ENCODE results near the gene CDH13.

Gene CDH13

GRCh38 chr16:82628711-82629110, 1.9 kb downstream of the CDH13 start:
- H3K4me1 ChIP-seq (ENCODE audit: control insufficient read depth, insufficient read depth, low read length): peaks cover 36% of the 10 kb centered on the region
- H3K36me3 ChIP-seq (ENCODE audit: control insufficient read depth, insufficient read depth, low read length, severe bottlenecking): no peaks in the 10 kb centered on the region
- no peaks in the 10 kb centered on the region for H3K9me3 ChIP-seq (ENCODE audit: control insufficient read depth, low read length)
- no peak for DNase-seq (ENCODE audit: low read depth)
- H3K4me3 ChIP-seq (ENCODE audit: low read length): peak overlapping the region; percentile 79
- H3K27me3 ChIP-seq (replicated peaks; ENCODE audit: control insufficient read depth, insufficient read depth, low read length): peaks cover 18% of the 10 kb centered on the region
- H3K9ac ChIP-seq (ENCODE audit: low read length): peak overlapping the region; percentile 35

GRCh38 chr16:82629441-82630027, 2.8 kb downstream of the CDH13 start:
- H3K9ac ChIP-seq (ENCODE audit: low read length): peak overlapping the region; percentile 35
- no peaks in the 10 kb centered on the region for H3K9me3 ChIP-seq (ENCODE audit: control insufficient read depth, low read length)
- H3K27me3 ChIP-seq (replicated peaks; ENCODE audit: control insufficient read depth, insufficient read depth, low read length): peaks cover 11% of the 10 kb centered on the region
- H3K4me1 ChIP-seq (ENCODE audit: control insufficient read depth, insufficient read depth, low read length): peaks cover 36% of the 10 kb centered on the region
- H3K4me3 ChIP-seq (ENCODE audit: low read length): peak overlapping the region; percentile 79
- H3K36me3 ChIP-seq (ENCODE audit: control insufficient read depth, insufficient read depth, low read length, severe bottlenecking): no peaks in the 10 kb centered on the region
- peak; percentile 74 for DNase-seq (ENCODE audit: low read depth)

- peak; percentile 36 for DNase-seq (ENCODE audit: low read depth)
- no peak overlapping the region for H3K4me3 ChIP-seq (ENCODE audit: low read length)
- H3K9me3 ChIP-seq (ENCODE audit: control insufficient read depth, low read length): no peaks in the 10 kb centered on the region
- peaks cover 36% of the 10 kb centered on the region for H3K4me1 ChIP-seq (ENCODE audit: control insufficient read depth, insufficient read depth, low read length)
- peaks cover 5% of the 10 kb centered on the region for H3K27me3 ChIP-seq (replicated peaks; ENCODE audit: control insufficient read depth, insufficient read depth, low read length)
- no peaks in the 10 kb centered on the region for H3K36me3 ChIP-seq (ENCODE audit: control insufficient read depth, insufficient read depth, low read length, severe bottlenecking)
- H3K9ac ChIP-seq (ENCODE audit: low read length): peak overlapping the region; percentile 35
These were observed 3.5 kb downstream of the CDH13 start for GRCh38 chr16:82630219-82630618.

- H3K36me3 ChIP-seq (ENCODE audit: control insufficient read depth, insufficient read depth, low read length, severe bottlenecking): no peaks in the 10 kb centered on the region
- H3K27me3 ChIP-seq (replicated peaks; ENCODE audit: control insufficient read depth, insufficient read depth, low read length): no peaks in the 10 kb centered on the region
- peak; percentile 66 for DNase-seq (ENCODE audit: low read depth)
- H3K4me1 ChIP-seq (ENCODE audit: control insufficient read depth, insufficient read depth, low read length): peaks cover 36% of the 10 kb centered on the region
- no peak overlapping the region for H3K4me3 ChIP-seq (ENCODE audit: low read length)
- peak overlapping the region; percentile 23 for H3K9ac ChIP-seq (ENCODE audit: low read length)
- H3K9me3 ChIP-seq (ENCODE audit: control insufficient read depth, low read length): no peaks in the 10 kb centered on the region
These were observed 3.9 kb downstream of the CDH13 start for GRCh38 chr16:82630688-82631087.

GRCh38 chr16:82631701-82632685, 5.2 kb downstream of the CDH13 start:
- no peaks in the 10 kb centered on the region for H3K9me3 ChIP-seq (ENCODE audit: control insufficient read depth, low read length)
- H3K36me3 ChIP-seq (ENCODE audit: control insufficient read depth, insufficient read depth, low read length, severe bottlenecking): no peaks in the 10 kb centered on the region
- H3K9ac ChIP-seq (ENCODE audit: low read length): no peak overlapping the region
- H3K4me1 ChIP-seq (ENCODE audit: control insufficient read depth, insufficient read depth, low read length): peaks cover 36% of the 10 kb centered on the region
- H3K4me3 ChIP-seq (ENCODE audit: low read length): no peak overlapping the region
- no peak for DNase-seq (ENCODE audit: low read depth)
- no peaks in the 10 kb centered on the region for H3K27me3 ChIP-seq (replicated peaks; ENCODE audit: control insufficient read depth, insufficient read depth, low read length)

- Histone ChIP-seq H3K9ac (ENCODE audit: low read length) (no peak overlapping the region), H3K27me3 (replicated peaks; ENCODE audit: control insufficient read depth, insufficient read depth, low read length) (no peaks in the 10 kb centered on the region), H3K4me3 (ENCODE audit: low read length) (no peak overlapping the region), H3K9me3 (ENCODE audit: control insufficient read depth, low read length) (no peaks in the 10 kb centered on the region), H3K36me3 (ENCODE audit: control insufficient read depth, insufficient read depth, low read length, severe bottlenecking) (no peaks in the 10 kb centered on the region), H3K4me1 (ENCODE audit: control insufficient read depth, insufficient read depth, low read length) (peaks cover 32% of the 10 kb centered on the region)
- peak; percentile 41 for DNase-seq (ENCODE audit: low read depth)
These were observed 7.3 kb downstream of the CDH13 start for GRCh38 chr16:82633964-82634600.

- Histone ChIP-seq H3K27me3 (replicated peaks; ENCODE audit: control insufficient read depth, insufficient read depth, low read length) (no peaks in the 10 kb centered on the region), H3K9me3 (ENCODE audit: control insufficient read depth, low read length) (no peaks in the 10 kb centered on the region), H3K9ac (ENCODE audit: low read length) (no peak overlapping the region), H3K4me1 (ENCODE audit: control insufficient read depth, insufficient read depth, low read length) (peaks cover 31% of the 10 kb centered on the region), H3K4me3 (ENCODE audit: low read length) (no peak overlapping the region), H3K36me3 (ENCODE audit: control insufficient read depth, insufficient read depth, low read length, severe bottlenecking) (no peaks in the 10 kb centered on the region)
- no peak for DNase-seq (ENCODE audit: low read depth)
These were observed 8.3 kb downstream of the CDH13 start for GRCh38 chr16:82634955-82635610.

- Histone ChIP-seq H3K9ac (ENCODE audit: low read length) (no peak overlapping the region), H3K4me1 (ENCODE audit: control insufficient read depth, insufficient read depth, low read length) (peaks cover 24% of the 10 kb centered on the region), H3K36me3 (ENCODE audit: control insufficient read depth, insufficient read depth, low read length, severe bottlenecking) (no peaks in the 10 kb centered on the region), H3K4me3 (ENCODE audit: low read length) (no peak overlapping the region), H3K27me3 (replicated peaks; ENCODE audit: control insufficient read depth, insufficient read depth, low read length) (no peaks in the 10 kb centered on the region), H3K9me3 (ENCODE audit: control insufficient read depth, low read length) (no peaks in the 10 kb centered on the region)
- no peak for DNase-seq (ENCODE audit: low read depth)
These were observed 9.7 kb downstream of the CDH13 start for GRCh38 chr16:82636485-82636884.

GRCh38 chr16:82636958-82637357, 10.2 kb downstream of the CDH13 start:
- Histone ChIP-seq H3K9me3 (ENCODE audit: control insufficient read depth, low read length) (no peaks in the 10 kb centered on the region), H3K4me3 (ENCODE audit: low read length) (no peak overlapping the region), H3K27me3 (replicated peaks; ENCODE audit: control insufficient read depth, insufficient read depth, low read length) (no peaks in the 10 kb centered on the region), H3K36me3 (ENCODE audit: control insufficient read depth, insufficient read depth, low read length, severe bottlenecking) (no peaks in the 10 kb centered on the region), H3K9ac (ENCODE audit: low read length) (no peak overlapping the region), H3K4me1 (ENCODE audit: control insufficient read depth, insufficient read depth, low read length) (peaks cover 21% of the 10 kb centered on the region)
- DNase-seq (ENCODE audit: low read depth): no peak

GRCh38 chr16:82638095-82638798, 11.5 kb downstream of the CDH13 start:
- DNase-seq (ENCODE audit: low read depth): peak; percentile 19
- no peak overlapping the region for H3K4me3 ChIP-seq (ENCODE audit: low read length)
- no peaks in the 10 kb centered on the region for H3K36me3 ChIP-seq (ENCODE audit: control insufficient read depth, insufficient read depth, low read length, severe bottlenecking)
- H3K27me3 ChIP-seq (replicated peaks; ENCODE audit: control insufficient read depth, insufficient read depth, low read length): no peaks in the 10 kb centered on the region
- peaks cover 21% of the 10 kb centered on the region for H3K4me1 ChIP-seq (ENCODE audit: control insufficient read depth, insufficient read depth, low read length)
- no peak overlapping the region for H3K9ac ChIP-seq (ENCODE audit: low read length)
- no peaks in the 10 kb centered on the region for H3K9me3 ChIP-seq (ENCODE audit: control insufficient read depth, low read length)

Data from adipocyte (in vitro differentiated cells).